ENCODE data around the gene OR2H2.

OR2H2 gene

DNA sequence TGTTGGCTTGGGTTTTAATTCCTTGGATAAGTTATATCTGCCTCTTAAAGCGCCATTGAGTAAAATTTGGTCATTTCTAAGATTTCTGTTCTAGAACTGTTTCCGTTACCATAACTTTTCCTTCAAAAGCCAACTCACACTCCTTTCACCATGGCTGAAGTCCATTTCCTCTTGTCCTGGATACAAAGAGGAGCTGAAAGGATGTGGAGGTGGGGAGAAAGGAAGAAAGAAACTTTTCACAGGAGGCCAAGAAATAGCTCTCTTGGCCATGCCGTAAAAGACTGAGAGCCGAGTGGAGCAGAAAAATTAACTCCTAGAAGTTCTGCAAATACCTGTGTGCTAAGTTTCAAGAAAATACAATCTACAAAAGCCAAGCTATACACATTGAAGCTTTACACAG lies 26.5 kb downstream of the OR2H2 start:
- Histone ChIP-seq H3K27me3 (ENCODE audit: control insufficient read depth, low read length) (no peaks in the 10 kb centered on the region), H3F3A (ENCODE audit: control insufficient read depth, insufficient read depth) (no peaks in the 10 kb centered on the region), H3K4me1 (ENCODE audit: control insufficient read depth, low read length) (no peaks in the 10 kb centered on the region), H3K9me3 (ENCODE audit: control insufficient read depth, insufficient read depth, low read length) (no peaks in the 10 kb centered on the region), H4K20me1 (ENCODE audit: control insufficient read depth, insufficient read depth, low read depth, low read length) (no peaks in the 10 kb centered on the region), H3K36me3 (ENCODE audit: control insufficient read depth, low read length) (peaks cover 12% of the 10 kb centered on the region; the same call in 1 of the 2 replicates), H3K79me2 (ENCODE audit: control insufficient read depth, low read length) (no peaks in the 10 kb centered on the region), H3K4me3 (ENCODE audit: low read length) (no peak overlapping the region), H3K9me2 (replicated peaks; ENCODE audit: control insufficient read depth, low read length) (no peaks in the 10 kb centered on the region), H3K27ac (ENCODE audit: low read depth, low read length) (no peak overlapping the region), H3K4me2 (ENCODE audit: low read length) (no peak overlapping the region)
- TF ChIP-seq, protein P1, sequence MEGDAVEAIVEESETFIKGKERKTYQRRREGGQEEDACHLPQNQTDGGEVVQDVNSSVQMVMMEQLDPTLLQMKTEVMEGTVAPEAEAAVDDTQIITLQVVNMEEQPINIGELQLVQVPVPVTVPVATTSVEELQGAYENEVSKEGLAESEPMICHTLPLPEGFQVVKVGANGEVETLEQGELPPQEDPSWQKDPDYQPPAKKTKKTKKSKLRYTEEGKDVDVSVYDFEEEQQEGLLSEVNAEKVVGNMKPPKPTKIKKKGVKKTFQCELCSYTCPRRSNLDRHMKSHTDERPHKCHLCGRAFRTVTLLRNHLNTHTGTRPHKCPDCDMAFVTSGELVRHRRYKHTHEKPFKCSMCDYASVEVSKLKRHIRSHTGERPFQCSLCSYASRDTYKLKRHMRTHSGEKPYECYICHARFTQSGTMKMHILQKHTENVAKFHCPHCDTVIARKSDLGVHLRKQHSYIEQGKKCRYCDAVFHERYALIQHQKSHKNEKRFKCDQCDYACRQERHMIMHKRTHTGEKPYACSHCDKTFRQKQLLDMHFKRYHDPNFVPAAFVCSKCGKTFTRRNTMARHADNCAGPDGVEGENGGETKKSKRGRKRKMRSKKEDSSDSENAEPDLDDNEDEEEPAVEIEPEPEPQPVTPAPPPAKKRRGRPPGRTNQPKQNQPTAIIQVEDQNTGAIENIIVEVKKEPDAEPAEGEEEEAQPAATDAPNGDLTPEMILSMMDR (IDR thresholded peaks at IDR 0.05; ENCODE audit: low read depth, low read length, poor library complexity, severe bottlenecking): no peak
- no peak for TF ChIP-seq EZH2phosphoT487 (IDR thresholded peaks at IDR 0.05; ENCODE audit: borderline replicate concordance, low read length)

DNA sequence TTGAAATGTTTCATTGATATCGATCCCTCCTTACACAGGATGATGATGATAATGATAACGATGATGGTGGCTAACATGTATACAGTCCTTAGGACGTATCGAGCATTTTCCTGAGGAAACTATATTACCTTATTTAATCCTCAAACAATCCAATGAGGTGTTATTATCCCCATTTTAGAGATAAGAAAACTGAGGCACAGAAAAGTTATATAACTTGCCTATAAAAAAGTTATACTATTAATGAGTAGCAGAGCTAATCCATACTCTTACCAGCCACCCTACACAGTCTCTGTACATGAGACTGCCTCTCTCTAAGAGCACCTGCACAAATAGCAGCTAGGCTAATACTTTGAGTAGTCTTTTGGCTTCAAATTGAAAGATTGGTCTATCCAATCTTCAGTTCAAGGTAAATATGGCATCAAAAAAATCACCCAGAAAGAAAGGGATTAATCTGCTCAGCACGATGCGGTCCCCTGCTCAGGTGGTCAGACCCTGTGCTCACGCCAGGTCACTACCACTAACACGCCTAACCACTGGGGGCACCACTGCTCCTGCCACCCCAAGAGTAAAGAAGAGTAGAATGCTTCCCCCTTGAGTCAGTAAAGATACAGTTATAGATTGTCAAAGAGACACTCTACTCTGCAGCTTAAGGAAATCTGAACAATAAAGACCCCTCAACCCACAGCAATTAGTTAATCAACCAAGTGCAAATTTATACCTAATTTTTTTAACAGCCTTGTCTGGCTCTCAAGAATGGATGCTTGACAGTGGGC lies 33.0 kb downstream of the OR2H2 start:
- no peaks in the 10 kb centered on the region for H3K79me2 ChIP-seq (ENCODE audit: control insufficient read depth, low read length)
- H3F3A ChIP-seq (ENCODE audit: control insufficient read depth, insufficient read depth): no peaks in the 10 kb centered on the region
- no peaks in the 10 kb centered on the region for H3K9me2 ChIP-seq (replicated peaks; ENCODE audit: control insufficient read depth, low read length)
- H3K36me3 ChIP-seq (ENCODE audit: control insufficient read depth, low read length): peaks cover 16% of the 10 kb centered on the region
- H3K4me2 ChIP-seq (ENCODE audit: low read length): no peak overlapping the region
- no peak overlapping the region for H3K4me3 ChIP-seq (ENCODE audit: low read length)
- no peaks in the 10 kb centered on the region for H4K20me1 ChIP-seq (ENCODE audit: control insufficient read depth, insufficient read depth, low read depth, low read length)
- TF ChIP-seq, protein P1 (IDR thresholded peaks at IDR 0.05; ENCODE audit: low read depth, low read length, poor library complexity, severe bottlenecking): peak; percentile 61
- no peak for TF ChIP-seq EZH2phosphoT487 (IDR thresholded peaks at IDR 0.05; ENCODE audit: borderline replicate concordance, low read length)
- no peak overlapping the region for H3K27ac ChIP-seq (ENCODE audit: low read depth, low read length)
- H3K4me1 ChIP-seq (ENCODE audit: control insufficient read depth, low read length): no peaks in the 10 kb centered on the region
- H3K27me3 ChIP-seq (ENCODE audit: control insufficient read depth, low read length): no peaks in the 10 kb centered on the region
- H3K9me3 ChIP-seq (ENCODE audit: control insufficient read depth, insufficient read depth, low read length): no peaks in the 10 kb centered on the region

DNA sequence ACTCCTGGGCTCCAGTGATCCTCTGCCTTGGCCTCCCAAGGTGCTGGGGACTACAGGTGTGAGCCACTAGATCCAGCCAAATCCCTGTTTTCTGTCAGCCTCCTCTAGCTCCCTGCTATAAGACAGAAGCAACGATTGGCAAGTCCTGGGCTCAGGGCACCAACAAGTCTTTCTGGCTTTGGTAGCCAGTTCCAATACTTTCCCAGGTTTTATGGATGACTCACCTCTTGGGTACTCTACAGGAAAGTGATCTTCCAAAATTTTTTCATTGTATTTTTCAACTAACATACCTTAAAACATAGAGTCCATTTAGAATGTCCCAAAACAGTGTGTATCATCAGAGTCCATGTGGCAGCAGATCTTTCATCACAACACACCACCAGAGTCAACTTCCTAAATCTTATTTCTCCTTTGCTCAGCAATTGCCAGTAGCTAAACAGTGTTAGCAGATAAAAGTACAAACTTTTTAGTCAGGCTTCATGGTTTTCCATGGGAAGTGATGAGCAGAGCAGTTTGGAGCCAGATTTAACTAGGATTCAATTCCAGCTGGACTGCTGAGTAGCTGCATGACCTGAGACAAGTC lies 34.7 kb downstream of the OR2H2 start:
- no peaks in the 10 kb centered on the region for H4K20me1 ChIP-seq (ENCODE audit: control insufficient read depth, insufficient read depth, low read depth, low read length)
- H3F3A ChIP-seq (ENCODE audit: control insufficient read depth, insufficient read depth): no peaks in the 10 kb centered on the region
- H3K27me3 ChIP-seq (ENCODE audit: control insufficient read depth, low read length): no peaks in the 10 kb centered on the region
- no peak overlapping the region for H3K4me3 ChIP-seq (ENCODE audit: low read length)
- no peak for TF ChIP-seq EZH2phosphoT487 (IDR thresholded peaks at IDR 0.05; ENCODE audit: borderline replicate concordance, low read length)
- TF ChIP-seq, protein P1 (IDR thresholded peaks at IDR 0.05; ENCODE audit: low read depth, low read length, poor library complexity, severe bottlenecking): no peak
- H3K79me2 ChIP-seq (ENCODE audit: control insufficient read depth, low read length): no peaks in the 10 kb centered on the region
- H3K4me2 ChIP-seq (ENCODE audit: low read length): no peak overlapping the region
- H3K36me3 ChIP-seq (ENCODE audit: control insufficient read depth, low read length): peaks cover 11% of the 10 kb centered on the region
- no peaks in the 10 kb centered on the region for H3K9me2 ChIP-seq (replicated peaks; ENCODE audit: control insufficient read depth, low read length)
- no peaks in the 10 kb centered on the region for H3K9me3 ChIP-seq (ENCODE audit: control insufficient read depth, insufficient read depth, low read length)
- no peak overlapping the region for H3K27ac ChIP-seq (ENCODE audit: low read depth, low read length)
- no peaks in the 10 kb centered on the region for H3K4me1 ChIP-seq (ENCODE audit: control insufficient read depth, low read length)
